Measurements from ENCODE around the gene FPGT.
"Not testable (repeated sequence)": the region's sequence is repeated elsewhere in the genome, so short reads cannot be mapped to it uniquely, and the experiment has no call there.

The FPGT gene

DNA sequence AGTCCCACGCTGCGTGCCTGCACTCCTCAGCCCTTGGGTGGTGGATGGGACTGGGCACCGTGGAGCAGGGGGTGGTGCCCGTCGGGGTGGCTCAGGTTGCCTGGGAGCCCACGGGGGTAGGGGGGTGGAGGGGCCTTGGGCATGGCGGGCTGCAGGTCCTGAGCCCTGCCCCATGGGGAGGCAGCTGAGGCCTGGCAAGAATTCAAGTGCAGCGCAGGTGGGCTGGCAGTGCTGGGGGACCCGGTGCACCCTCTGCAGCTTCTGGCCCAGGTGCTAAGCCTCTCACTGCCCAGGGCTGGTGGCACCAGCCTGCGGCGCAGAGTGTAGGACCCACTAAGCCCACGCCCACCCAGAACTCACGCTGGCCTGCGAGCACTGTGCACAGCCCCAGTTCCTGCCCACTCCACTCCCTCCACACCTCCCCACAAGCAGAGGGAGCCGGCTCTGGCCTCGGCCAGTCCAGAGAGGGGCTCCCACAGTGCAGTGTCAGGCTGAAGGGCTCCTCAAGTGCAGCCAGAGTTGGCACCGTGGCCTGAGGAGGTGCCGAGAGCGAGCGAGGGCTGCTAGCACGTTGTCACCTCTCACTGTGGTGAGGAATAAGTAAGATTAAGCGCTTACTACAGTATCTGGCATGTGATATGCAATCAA is 50.0 kb downstream of the FPGT start:
- TF ChIP-seq, protein P1, sequence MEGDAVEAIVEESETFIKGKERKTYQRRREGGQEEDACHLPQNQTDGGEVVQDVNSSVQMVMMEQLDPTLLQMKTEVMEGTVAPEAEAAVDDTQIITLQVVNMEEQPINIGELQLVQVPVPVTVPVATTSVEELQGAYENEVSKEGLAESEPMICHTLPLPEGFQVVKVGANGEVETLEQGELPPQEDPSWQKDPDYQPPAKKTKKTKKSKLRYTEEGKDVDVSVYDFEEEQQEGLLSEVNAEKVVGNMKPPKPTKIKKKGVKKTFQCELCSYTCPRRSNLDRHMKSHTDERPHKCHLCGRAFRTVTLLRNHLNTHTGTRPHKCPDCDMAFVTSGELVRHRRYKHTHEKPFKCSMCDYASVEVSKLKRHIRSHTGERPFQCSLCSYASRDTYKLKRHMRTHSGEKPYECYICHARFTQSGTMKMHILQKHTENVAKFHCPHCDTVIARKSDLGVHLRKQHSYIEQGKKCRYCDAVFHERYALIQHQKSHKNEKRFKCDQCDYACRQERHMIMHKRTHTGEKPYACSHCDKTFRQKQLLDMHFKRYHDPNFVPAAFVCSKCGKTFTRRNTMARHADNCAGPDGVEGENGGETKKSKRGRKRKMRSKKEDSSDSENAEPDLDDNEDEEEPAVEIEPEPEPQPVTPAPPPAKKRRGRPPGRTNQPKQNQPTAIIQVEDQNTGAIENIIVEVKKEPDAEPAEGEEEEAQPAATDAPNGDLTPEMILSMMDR (IDR thresholded peaks at IDR 0.05; ENCODE audit: control insufficient read depth, insufficient read depth, low read depth, low read length, missing control alignments), result no peak
- no peak for DNase-seq (ENCODE audit: low read depth)
- no peak overlapping the region for H3K4me3 ChIP-seq (ENCODE audit: control insufficient read depth, low read depth, low read length)

DNA sequence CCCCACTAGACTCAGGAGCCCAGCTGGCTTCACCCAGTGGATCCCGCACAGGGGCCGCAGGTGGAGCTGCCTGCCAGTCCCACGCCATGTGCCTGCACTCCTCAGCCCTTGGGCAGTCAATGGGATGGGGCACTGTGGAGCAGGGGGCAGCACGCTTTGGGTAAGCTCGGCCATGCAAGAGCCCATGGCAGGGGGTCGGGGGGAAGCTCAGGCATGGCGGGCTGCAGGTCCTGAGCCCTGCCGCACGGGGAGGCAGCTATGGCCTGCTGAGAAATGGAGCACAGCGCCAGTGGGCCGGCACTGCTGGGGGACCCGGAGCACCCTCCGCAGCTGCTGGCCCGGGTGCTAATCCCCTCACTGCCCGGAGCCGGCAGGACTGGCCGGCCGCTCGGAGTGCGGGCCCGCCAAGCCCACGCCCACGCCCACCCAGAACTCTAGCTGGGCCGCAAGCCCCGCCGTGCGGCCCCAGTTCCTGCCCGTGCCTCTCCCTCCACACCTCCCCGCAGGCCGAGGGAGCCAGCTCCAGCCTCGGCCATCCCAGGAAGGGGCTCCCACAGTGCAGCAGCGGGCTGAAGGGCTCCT is 55.3 kb downstream of the FPGT start:
- DNase-seq (ENCODE audit: low read depth); H3K4me3 ChIP-seq (ENCODE audit: control insufficient read depth, low read depth, low read length): not testable (repeated sequence)
